ENCODE results near the gene AHRR.
A peak's percentile ranks its signal among the peaks of the same experiment; 100 is the strongest.
"Not testable (repeated sequence)": the region's sequence is repeated elsewhere in the genome, so short reads cannot be mapped to it uniquely, and the experiment has no call there.

The AHRR gene

DNA sequence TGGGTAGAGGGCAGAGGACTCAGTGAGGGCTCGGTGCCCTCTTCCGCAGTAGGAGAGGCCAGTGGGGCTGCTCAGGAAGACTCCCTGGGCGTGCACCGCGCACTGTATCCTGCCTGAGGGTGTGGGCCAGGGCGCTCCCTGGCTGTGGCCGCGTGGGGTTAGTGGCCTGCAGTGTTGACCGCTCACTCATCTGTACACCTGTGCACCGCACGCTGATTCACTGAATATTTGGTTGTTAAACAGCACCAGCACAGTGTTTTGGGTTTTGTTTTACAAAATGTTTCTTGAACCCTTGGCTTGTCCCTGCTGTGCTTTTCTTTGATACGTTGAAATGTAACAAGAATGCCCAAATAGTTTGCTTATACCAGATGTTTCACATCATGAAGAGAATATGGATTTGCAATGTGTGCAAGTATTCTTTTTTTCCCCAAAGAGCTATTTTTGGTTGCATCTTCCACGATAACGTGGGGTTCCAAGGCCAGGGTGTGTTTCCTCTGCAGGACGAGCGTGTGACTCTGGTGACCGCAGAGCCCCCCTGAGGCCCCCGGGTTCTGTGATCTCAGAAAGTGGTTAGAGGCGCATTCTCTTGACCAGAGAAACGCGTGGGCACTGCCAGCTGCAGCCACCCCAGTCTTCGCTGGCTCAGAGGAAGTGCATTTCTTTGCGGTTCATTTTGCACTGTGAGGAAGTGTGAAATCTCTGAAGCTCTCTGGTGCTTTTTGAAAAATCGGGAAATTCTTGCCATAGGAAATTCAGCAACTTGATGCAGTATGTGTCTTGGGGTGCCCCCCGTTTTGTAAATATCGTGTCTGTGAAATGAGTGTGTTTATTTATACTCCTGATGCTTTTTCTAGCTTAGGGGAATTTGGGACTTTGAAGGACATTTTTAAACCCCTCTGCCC lies 46.9 kb downstream of the AHRR start:
- peak; percentile 58 for DNase-seq

DNA sequence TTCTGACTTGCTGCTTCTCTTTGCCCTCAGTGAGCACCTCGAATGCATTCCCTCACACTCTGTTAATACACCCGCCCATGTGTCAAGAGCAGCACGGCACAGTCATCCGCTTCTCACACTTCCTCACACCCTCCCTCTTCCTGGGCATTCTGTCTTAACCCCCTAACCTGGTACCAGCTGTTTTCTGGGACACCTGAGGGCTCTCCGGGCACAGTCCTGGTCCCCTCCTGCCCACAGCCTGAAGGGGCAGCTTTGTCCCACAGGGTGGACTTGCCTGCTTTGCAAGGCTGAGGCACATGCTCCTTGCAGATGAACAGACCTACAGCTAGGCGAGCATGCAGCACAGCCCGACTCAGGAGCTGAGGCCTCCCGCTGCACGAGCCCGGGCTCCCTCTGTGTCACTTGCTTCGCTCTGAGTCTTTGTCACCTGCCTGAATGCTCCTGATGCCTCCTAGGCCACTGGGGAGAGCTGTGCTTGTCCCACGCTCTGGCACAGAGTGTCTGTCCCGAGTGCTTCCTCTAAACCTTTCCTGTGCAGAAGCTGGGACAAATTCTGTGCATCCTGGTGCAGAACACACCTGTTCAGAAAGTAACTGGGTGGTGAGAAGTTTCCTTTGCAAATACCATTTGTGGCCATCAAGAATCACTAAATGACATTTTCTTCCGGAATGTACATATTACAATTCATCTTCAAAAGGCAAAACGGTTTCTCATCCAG lies 47.8 kb downstream of the AHRR start:
- no peak for DNase-seq

DNA sequence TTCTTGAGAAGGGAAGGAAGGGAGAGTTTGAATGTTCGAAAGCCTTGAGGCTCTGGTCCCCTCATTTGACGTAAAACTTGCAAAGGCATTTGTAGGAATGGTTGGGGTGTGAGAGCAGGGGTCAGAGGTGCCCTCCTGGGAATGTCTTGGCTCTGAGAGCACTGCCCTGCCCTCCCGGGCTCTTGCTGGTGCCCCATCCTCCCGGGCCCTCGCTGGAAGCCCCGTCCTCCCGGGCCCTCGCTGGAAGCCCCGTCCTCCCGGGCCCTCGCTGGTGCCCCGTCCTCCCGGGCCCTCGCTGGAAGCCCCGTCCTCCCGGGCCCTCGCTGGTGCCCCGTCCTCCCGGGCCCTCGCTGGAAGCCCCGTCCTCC lies 48.3 kb downstream of the AHRR start:
- not testable (repeated sequence) for DNase-seq

DNA sequence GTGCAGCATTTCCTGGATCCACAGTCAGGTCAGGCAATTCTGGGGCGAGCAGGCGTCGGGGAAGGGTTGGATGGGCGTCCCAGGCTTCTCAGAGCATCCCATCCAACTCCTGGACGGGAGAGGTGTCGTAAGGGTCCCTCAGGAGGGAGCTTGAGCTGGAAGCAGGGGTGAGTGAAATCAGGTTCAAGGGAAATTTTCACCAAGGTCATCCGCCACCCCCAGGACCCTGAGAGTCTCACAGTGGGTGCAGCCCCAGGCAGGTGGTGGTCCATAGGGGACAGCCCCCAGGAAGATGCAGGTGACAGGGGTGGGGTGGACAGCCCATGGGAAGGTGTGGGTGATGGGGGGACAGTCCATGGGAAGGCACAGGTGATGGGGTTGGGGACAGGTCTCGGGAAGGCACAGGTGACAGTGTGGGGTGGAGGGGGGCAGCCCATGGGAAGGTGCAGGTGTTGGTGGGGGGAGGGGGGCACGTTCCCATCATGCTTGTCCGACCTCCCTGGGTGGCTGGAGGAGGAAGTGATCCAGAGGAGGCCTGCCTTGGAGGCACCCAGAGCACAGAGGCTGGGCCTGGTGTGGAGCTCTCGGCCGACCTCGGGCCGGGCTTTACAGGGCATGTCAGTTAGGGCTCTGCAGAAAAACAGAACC lies 48.9 kb downstream of the AHRR start:
- DNase-seq, result no peak

DNA sequence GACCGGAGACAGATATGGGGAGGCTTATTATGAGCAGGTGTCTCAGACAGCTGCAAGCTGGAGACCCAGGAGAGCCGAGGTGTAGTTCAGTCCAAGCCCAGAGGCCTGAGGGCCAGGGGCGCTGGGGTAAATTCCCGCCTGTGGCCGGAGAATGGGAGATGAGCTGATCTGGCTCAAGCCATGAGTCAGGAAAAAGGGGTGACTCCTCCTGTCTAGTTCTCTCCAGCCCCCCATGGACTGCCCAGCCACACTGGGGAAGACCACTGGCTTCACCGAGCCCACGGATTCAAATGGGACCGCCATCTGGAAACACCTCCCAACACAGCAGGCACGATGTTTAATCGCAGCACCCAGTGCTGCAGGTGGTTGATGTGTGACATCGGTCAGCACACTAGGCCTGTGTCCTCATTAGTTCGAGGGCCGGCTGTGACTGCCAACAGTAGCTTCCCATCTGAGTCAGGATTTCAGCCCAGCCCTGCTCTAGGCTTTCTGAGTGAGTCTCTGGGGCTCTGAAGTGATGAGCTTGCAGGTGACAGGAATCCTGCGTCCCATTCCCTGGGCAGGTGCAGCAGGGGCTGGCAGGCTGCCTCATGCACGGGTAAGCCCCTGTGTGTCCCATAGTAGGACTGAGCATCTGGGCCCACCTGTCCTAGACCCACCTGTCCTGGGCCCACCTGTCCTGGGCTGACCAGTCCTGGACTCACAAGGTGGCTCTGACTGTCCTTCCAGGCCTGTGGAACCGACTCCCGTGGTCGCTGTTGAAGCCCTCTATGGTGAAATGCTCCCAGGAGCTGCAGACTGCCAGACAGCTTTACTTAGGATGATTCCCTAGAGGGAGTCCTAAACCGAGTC lies 49.7 kb downstream of the AHRR start:
- no peak for DNase-seq

DNA sequence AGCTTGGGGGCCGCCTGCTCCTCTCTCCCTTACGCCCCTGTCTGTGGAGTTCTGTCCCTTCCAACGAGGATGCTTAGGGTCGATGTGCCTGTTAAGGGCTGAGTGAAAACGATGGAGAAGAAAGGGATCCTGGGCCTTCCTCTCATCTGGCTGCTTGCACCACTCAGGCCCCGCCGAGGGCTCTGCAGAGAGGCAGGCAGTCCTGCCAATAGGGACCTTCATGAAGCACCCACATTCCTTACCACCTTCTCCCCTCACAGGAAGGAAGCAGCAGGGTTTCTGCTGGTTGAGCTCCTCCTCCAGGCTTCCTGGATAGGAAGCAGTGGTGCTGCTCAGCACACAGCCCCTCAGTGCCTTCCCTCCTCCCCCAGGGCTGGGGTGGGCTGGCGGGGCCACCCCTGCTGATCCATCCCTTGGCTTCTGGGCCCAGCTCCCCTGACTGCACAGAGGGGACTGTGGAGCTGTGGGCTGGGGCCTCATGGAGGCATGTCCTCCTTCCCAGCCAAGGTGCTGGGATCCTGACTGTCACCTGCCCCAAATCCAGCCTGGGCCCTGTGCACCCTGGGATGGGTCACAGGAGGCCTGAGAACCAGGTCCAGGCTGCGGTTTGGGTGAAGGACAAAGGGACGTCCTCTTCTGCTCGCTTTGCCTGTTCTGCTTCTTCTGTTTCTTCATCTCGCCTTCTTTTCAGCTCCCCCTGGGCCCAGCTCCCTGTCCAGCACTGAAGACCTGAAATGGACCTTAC lies 50.5 kb downstream of the AHRR start:
- peak; percentile 45 for DNase-seq

DNA sequence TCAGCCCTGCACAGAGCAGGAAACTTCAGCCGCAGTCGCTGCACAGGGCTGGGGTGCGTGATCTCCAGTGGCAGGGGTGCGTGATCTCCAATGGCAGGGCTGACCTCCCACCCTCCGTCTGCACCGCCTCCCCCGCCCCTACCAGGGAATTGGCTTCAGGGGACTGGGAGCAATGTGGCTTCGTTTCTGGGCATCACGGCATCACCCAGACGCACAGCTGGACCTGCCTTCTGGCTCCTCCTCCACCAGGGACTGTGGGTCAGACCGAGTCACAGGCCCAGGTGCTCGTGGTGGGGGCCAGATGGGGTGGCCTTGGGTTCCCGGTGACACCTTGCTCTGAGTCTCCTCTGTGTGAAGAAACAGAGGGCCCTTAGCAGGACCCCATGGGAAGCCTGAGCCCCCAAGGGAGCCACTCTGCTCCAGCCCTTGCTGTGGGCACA lies 51.1 kb downstream of the AHRR start:
- DNase-seq, result no peak

DNA sequence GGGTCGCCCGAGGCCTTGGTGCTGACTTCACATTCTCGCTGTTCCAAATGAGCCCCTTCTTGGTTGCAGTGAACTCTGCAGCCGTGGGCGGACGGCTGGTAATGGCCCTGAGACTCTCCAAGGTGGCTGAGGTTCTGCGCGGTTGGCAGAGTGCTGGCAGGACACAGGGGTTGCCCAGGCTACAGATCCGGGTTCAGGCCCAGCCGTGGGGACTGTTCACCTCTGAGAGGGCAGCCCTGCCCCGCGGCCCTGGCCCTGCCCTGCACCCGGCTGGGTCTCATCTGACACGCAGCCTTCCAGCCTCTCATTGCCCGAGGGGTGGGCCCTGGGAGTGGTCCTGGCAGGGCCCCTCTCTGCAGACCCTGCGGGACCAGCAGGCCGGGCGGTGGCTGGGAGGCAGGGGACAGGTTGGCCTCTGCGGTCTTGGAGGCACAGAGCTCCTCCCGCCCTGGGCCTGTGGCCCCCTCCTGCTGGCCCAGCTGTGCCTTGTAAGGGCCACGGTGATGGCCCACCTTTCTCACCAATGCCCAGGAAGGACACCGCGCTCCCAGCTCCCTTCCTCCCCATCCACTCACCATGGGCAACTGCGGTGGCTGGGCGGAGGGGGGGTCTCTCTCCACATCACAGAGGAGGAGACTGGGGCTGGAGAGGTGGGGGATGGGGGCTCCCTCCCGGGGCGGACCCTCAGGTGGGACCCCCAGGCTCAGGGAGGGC lies 51.6 kb downstream of the AHRR start:
- no peak for DNase-seq

DNA sequence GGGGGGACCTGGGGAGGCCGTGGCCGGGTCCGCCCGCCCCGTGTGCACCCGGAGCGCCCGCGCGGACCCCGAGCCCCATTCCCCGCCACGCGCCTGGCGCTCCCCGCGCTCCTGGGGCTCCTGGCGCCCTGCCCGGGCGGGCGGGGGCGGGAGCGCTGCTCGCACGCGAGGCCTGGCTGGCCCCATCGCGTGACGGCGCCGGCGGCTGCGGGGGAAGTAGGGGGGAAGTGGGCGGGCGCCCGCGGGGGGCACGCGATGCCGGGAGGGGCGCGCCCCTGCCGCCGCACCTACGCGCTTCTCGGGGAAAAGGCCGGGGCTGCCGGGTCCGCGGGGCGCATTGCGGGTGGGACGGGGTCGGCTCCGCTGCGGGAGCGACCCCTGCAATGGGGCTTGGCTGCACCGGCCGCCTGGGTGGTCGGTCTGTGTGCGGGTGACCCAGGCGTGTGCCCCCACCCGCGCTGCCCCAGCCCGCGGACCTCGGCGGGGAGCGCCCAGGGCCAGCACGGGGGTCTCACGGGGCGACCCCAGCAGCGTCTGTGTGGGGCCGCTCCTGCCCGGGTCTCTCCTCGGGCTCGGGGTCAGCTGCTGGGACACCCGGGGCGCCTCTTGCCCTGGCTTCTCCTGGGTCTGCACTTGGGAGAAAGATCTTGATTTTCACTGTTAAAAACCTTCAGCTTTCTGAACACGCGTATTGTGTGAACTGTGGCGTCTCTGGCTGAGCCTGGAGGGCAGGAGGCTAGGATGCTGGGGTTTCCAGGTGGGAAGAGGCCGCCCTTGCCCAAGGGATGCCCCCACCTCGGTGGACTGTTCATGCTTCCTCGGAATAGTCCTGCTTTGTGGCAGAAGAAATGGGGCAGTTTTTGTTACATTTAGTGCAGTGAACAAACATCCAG lies 52.4 kb downstream of the AHRR start:
- peak; percentile 87 for DNase-seq

DNA sequence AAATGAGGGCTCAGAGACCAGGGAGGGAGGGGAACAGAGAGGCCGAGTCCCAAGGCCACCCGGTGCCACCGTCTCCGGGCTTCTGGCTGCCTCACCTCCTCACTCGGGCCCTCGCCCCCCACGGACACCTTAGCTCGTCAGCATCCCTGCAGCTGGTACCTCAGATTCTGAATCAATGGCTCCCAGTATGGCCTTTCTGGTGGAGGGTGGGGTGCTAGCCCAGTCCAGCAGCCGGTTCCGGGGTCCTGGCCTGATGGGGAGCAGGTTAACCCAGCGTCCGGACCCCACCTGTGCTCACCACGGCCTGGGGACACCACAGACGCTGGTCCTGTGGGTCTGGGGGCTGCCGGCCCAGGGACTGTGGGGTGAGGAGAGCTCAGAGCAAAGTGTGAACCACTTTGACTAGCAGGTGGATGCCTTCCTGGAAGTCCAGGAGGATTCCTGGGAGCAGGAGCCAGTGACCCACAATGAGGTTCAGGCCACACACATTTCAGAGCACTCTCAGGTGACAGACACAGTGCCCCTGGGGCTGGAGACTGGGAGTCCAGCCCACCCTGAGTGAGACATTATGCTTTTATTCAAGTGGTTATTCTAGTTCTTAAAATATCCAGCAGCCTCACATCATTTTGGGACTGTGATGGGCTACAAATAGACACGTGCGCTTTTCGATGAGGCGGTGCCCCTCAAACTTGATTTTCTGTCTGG lies 53.3 kb downstream of the AHRR start:
- DNase-seq, result no peak

DNA sequence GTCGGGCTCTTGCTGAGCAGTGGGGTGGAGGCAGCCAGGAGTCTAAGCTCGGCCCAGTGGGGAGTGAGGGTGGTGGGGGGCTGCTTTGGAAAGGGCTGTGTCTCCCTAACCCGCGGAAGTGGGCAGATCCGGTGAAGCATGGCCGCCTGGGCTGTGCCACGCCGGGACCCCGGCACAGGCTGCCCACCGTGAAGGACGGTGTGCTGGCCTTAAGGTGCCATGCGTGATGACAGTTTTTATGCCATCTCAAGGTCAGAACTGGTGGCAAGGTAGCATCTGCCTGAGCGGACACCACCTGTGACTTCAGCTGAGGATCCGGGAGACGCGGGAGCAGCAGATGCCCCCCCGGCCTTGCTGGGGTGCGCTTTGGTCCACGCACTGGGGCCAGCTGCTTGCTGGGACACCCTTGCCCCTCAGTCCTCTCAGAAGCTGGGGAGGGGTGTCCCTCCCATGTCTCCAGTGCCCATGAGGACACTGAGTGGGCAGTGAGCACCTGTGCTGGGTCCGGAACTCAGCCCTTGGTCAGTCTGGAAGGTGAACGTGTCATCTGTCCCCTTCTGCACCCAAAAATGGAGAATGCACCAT lies 53.9 kb downstream of the AHRR start:
- no peak for DNase-seq

DNA sequence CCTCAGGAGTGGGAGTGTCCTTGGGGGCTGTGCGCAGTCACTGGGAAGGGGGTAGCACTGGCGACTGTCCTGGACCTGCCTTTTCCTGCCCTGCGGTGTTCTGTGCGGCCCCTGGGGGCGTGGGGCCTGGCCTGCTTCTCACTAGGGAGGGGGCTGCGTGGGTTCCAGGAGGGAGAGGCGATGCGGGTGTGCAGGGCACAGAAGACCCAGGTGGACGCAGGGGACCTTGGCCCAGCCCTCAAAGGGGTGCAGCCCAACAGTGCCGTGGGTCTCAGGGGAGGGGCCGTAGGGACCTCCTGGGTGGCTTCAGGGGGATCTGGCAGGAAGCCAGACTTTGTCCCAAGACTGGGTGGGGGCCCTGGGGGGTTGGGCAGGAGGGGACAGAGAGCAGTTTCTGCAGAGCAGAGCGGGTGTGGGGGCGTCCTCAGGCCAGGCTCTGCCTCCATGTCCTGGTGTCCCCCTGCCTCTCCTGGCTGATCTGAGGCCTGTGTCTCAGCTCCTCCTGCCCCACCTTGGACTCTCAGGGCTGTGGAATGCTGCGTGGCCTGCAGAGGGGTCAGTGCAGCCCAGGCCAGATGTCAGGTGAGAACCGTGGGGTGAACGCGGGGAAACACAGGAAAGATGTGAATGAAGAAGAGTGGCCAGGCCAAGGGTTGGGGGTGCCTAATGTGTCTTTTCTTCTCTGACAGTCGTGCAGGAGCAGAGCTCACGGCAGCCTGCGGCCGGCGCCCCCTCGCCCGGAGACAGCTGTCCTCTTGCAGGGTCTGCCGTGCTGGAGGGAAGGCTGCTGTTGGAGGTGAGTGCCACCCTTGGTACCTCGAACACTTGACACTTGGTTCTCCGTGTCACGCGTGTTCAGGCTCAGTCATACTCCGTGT lies 54.6 kb downstream of the AHRR start:
- DNase-seq, result no peak

DNA sequence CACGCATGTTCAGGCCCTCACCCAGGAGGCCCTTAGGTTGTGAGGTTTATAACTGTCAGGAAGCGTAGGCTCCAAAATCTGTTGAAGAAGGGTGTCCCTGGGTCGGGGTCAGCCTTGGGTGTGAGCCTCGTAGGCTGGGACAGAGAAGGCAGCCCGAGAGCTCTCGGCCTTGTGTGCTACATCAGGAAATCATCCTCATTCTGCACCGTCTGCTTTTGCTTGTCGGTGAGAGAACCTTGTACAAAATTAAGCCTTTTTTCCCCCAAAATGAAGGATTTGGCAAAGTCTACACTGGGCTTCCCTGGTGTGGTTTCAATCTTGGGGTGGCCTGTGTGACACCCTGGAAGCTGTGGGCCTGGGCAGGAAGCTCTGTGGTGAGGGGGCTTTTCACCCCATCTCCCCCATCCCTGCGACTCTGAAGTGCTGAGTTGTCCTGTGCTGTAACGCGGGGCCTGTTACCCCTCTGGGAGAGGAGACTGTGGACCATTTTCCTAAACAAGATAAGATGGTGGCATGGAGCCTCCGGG lies 55.3 kb downstream of the AHRR start:
- no peak for DNase-seq

DNA sequence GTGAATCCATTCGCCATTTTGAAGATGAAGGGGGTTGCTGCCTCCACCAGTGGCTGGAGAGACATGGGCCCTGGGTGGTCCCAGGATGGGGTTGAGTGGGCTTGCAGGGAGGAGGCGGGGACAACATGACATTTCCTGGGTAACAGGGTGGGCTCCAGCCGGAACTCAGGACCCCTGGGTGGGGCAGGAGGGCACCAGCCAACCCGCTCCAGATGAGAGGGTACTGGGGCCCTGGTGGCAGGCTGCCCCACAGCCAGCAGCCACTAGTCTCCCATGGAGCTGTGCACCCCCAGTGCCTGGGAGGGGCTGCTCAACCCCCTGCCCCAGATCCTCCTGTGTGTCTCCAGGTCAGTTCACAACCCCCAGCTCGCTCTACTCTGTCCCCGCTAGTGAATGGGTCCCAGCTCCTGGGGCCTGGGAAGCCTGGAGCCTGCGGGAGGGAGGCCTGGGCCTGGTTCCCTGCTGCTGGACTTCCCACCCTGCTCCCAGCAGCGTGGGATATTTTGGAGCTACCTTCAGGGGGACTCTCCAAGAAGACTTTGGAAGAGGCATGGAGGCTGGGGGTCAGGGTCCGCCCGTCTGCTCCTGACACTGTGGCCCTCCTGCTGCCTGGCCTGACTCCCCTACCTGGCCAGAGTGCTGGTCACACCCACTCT lies 55.9 kb downstream of the AHRR start:
- DNase-seq, result no peak

DNA sequence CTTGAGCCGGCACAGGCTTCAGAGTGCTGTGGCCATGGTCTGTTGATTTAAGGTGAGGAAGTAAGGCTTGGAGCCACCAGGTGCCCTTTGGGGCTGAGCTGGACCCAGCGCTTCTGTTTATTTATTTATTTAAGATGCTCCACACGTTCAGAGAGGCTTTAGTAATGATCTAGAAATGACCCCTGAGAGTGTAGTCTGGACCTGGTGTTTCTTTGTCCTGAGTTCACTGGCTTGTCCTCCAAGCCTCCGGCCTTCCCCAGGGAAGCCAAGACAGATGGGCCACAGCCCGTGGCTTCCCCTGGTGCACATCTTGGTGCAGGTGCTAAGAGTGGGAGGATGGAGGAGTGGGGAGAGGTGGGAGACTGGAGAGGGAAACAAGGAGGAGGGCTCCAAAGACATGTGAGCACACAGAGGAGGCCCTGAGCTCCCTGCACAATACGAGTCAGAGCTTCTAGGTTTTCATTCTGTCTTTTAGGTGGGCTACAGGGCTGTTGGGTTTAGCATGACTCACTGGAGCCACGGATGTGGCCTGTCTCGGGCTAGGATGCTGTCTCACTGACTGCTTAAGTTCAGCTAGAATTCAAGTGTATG lies 56.9 kb downstream of the AHRR start:
- peak; percentile 78 for DNase-seq

DNA sequence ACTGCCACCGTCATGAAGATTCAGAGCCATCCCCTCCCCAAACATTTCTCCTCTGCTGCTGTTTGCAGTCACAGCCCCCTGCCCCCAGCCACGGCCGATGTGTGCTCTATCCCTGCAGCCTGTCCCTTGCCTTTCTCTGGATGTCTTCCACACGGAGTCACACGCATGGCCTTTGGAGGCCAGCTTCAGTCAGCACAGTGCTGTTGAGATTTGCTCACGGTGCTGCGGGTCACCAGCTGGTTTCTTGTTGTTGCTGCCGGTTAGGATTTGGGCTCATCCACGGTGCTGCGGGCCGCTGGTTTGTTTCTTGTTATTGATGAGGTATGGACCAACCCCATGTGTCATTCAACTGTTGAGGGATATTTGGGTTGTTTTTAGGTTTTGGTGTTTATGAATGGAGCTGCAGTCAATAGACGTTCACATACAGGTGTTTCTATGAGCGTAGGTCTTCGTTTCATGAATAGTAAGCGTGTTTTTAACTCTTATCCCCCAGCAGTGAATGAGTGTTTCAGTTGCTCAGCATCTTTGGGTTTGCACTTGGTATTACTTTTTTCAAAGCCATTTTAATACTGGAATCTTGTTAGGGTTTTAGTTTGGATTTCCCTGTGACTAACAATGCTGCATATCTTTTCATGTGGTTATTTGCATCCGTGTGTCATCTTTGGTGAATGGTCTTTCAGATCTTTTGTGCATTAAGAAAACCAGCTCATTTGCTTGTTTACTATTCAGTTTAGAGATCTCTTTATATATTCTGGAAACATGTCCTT lies 57.6 kb downstream of the AHRR start:
- DNase-seq, result peak; percentile 56

Data from fibroblast of skin of right quadriceps (primary cell).